ENCODE results near the gene CERS5. TPM values are rescaled to one million over a fixed set of nuclear protein-coding genes. Genes with fewer than 3 reads are reported as not detected.

The CERS5 gene
- total and polyA plus RNA-seq, 8 donors = 38.1 to 76.4 (median 67.5) TPM

DNA sequence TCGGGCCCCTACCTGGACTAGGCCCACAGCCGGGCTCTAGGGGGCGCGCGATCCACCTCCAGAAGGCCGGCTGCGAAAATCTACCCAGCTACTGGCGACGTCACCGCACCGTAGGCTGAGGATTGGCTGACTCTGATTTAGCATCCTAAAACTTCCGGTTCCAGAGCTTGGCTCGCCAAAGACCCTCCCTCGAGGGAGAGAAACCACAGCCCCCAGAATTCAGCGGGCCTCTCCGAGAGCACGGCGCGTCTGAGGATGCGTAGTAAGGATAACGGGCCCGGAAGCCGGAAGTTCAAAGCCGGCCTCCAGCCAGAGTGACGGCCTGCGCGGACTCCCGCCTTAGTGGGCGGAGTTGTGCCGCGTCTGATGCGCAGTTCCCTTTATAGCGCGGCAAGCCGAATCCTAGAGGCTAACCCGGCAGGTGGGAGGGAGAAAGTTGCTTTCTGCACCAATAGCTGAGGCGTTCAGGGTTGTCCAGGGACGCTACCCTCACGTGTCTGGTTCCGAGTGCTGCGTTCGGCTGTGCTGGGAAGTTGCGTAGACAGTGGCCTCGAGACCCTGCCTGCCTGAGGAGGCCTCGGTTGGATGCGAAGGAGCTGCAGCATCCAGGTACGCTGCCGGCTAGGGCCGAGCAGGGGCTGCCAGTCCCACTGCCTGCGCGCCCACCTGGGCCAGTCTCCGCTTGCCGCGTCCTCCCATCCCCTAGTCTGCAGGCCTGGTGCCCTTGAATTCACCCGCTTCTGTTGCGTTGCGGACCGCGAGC, 55.3 kb downstream of the CERS5 start, which contains the start of gene COX14:
TSS of gene COX14 (plus strand) at position 544 of the 763 bp plus-strand sequence. CDS start 7,808 bp downstream, outside the sequence.
- DNase-seq = peak; percentile 98 to 100 (median 99)
- Histone ChIP-seq H3K4me1 (peaks cover 22 to 45% of the 10 kb centered on the region in 2 donors), H3K36me3 (peaks cover 0 to 8% of the 10 kb centered on the region in 2 donors), H3K4me3 (peak within 1 kb of the TSS; percentile 94 to 97), H3K27me3 (no peaks in the 10 kb centered on the region), H3K27ac (peak within 1 kb of the TSS; percentile 96 to 98), H3K9me3 (no peaks in the 10 kb centered on the region)
- peak; percentile 88 for ATAC-seq
- peak; percentile 88 to 91 for TF ChIP-seq CTCF (IDR thresholded peaks at IDR 0.05)
- intact Hi-C loops (cut with DNase I) = no loop called here

- intact Hi-C loops (cut with DNase I) = no loop called here
- H3K4me3 ChIP-seq = peak overlapping the region in 1 of 2 donors; percentile 94
- no peak for TF ChIP-seq CTCF (IDR thresholded peaks at IDR 0.05)
- no peaks in the 10 kb centered on the region for H3K27me3 ChIP-seq
- H3K36me3 ChIP-seq = peaks cover 0 to 8% of the 10 kb centered on the region in 2 donors
- no peak for DNase-seq
- peaks cover 22 to 40% of the 10 kb centered on the region in 2 donors for H3K4me1 ChIP-seq
- ATAC-seq = no peak
- peak overlapping the region; percentile 89 to 98 for H3K27ac ChIP-seq
- no peaks in the 10 kb centered on the region for H3K9me3 ChIP-seq
Observed at GRCh38 chr12:50111395-50111692, 55.8 kb downstream of the CERS5 start.

DNA sequence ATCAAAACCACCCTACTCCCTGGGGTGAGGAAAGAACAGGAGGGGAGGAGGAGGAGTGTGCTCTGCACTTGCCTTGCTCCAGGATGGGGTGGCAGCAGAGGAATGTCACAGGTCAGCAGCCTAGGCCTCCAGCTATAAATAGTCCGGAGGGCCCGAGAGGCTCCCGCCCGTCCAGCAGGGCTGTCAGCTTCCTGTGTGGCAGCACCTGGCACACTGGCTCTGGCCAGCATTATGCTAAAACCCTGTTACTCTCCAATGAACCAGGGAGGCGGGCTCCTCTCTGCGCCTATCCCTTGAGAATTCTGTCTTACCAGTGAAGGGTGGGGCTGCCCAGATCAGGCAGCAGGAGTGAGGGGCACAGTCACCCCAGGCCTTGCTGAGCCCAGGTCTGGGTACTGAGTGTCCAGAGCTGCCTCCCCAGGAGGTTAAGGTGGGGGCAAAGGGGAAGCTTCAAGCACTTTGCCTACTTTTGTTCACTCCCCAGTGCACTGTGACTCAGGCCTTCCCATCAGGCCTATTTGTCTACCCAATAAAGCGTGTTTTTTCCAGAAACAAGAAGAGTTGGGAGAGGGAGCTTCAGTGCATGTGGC, 56.3 kb downstream of the CERS5 start:
- intact Hi-C loops (cut with DNase I) = no loop called here
- peak in 2 of 4 donors; percentile 81 to 82 for DNase-seq
- Histone ChIP-seq H3K4me3 (peak overlapping the region in 1 of 2 donors; percentile 94), H3K27me3 (no peaks in the 10 kb centered on the region), H3K4me1 (peaks cover 22 to 40% of the 10 kb centered on the region in 2 donors), H3K9me3 (no peaks in the 10 kb centered on the region), H3K36me3 (peaks cover 0 to 6% of the 10 kb centered on the region in 2 donors), H3K27ac (peak overlapping the region; percentile 89 to 98)
- no peak for TF ChIP-seq CTCF (IDR thresholded peaks at IDR 0.05)
- ATAC-seq = peak; percentile 49

- DNase-seq (peak in 1 of 4 donors; percentile 64), ATAC-seq (peak; percentile 2)
- Histone ChIP-seq H3K4me1 (peaks cover 22 to 41% of the 10 kb centered on the region in 2 donors), H3K9me3 (no peaks in the 10 kb centered on the region), H3K27me3 (no peaks in the 10 kb centered on the region), H3K4me3 (no peak overlapping the region), H3K36me3 (no peaks in the 10 kb centered on the region), H3K27ac (peak overlapping the region; percentile 89 to 98)
- no peak for TF ChIP-seq CTCF (IDR thresholded peaks at IDR 0.05)
- intact Hi-C loops (cut with DNase I) = no loop called here
Observed at GRCh38 chr12:50110127-50110761, 56.9 kb downstream of the CERS5 start.

DNA sequence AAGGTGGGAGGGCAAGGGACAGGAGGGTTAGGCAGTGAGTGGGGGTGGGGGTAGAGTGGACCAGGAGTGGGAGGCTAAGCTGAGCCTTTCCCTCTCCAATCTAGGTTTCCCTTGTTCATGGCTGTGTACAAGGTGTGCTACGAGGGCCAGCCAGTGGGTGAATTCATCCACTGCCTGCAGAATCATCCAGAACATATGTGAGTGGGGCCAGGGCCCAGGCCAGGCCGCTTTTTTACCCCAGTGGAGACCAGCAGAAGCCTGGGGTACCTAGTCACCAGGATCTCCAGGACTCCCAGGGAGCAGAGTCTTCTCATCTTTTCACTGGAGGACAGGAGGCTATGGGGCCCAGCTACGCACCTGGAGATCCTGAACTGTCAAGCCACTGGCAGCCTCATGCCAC, 57.9 kb downstream of the CERS5 start:
- peak overlapping the region in 1 of 2 donors; percentile 98 for H3K27ac ChIP-seq
- intact Hi-C loops (cut with DNase I) = no loop called here
- H3K27me3 ChIP-seq = no peaks in the 10 kb centered on the region
- no peak overlapping the region for H3K4me3 ChIP-seq
- no peak for TF ChIP-seq CTCF (IDR thresholded peaks at IDR 0.05)
- peaks cover 20 to 40% of the 10 kb centered on the region in 2 donors for H3K4me1 ChIP-seq
- no peaks in the 10 kb centered on the region for H3K36me3 ChIP-seq
- DNase-seq = no peak
- no peak for ATAC-seq
- no peaks in the 10 kb centered on the region for H3K9me3 ChIP-seq

Measured in left lung (tissue), 10 donors.